Mesenchymal stem cell (in vitro differentiated cells and primary cell): Measurements from ENCODE around the gene SNX22.
A peak's percentile ranks its signal among the peaks of the same experiment; 100 is the strongest.

Source experiments
- DNase-seq: peaks from one replicate; pipeline ENCODE4 v3.0.0-alpha.2; 2013
- H2AFZ ChIP-seq: one replicate; pipeline ENCODE4 v1.6.1; 2013; ENCODE audit warnings: low read depth, mild to moderate bottlenecking, control low read depth, inconsistent platforms, low read length, moderate library complexity
- H2AK5ac ChIP-seq: 2 replicates; pipeline ENCODE4 v1.6.1; 2013; ENCODE audit warnings: low read length, moderate library complexity, mild to moderate bottlenecking, inconsistent platforms; ENCODE audit not compliant: severe bottlenecking
- H2BK120ac ChIP-seq: one replicate; pipeline ENCODE4 v1.6.1; 2013; ENCODE audit warnings: low read depth, mild to moderate bottlenecking, inconsistent platforms, low read length, moderate library complexity
- H2BK12ac ChIP-seq, 2 experiments: one replicate each; pipeline ENCODE4 v1.6.1; 2013; ENCODE audit warnings: inconsistent platforms in 2 of 2, low read length in 2 of 2, mild to moderate bottlenecking in 2 of 2, moderate library complexity in 2 of 2, control low read depth in 1 of 2
- H2BK15ac ChIP-seq: one replicate; pipeline ENCODE4 v1.6.1; 2013; ENCODE audit warnings: mild to moderate bottlenecking, low read depth, inconsistent platforms; ENCODE audit not compliant: poor library complexity, severe bottlenecking
- H2BK5ac ChIP-seq: 2 replicates; pipeline ENCODE4 v1.6.1; 2013; ENCODE audit warnings: low read depth, mild to moderate bottlenecking, low read length, control low read depth, inconsistent platforms; ENCODE audit not compliant: poor library complexity, severe bottlenecking
- H3K14ac ChIP-seq, 2 experiments: one replicate each; pipeline ENCODE4 v1.6.1; 2013; ENCODE audit warnings: inconsistent platforms in 2 of 2, low read length in 2 of 2, control low read depth in 1 of 2, mild to moderate bottlenecking in 1 of 2, moderate library complexity in 1 of 2
- H3K18ac ChIP-seq, 2 experiments: one replicate each; pipeline ENCODE4 v1.6.1; 2013; ENCODE audit warnings: inconsistent platforms in 2 of 2, low read length in 2 of 2, control low read depth in 1 of 2, low read depth in 1 of 2, mild to moderate bottlenecking in 1 of 2
- H3K23ac ChIP-seq, 2 experiments: one replicate each; pipeline ENCODE4 v1.6.1; 2013; ENCODE audit warnings: inconsistent platforms in 2 of 2, low read length in 2 of 2, mild to moderate bottlenecking in 2 of 2, moderate library complexity in 2 of 2, control low read depth in 1 of 2
- H3K27ac ChIP-seq: 2 replicates; pipeline ENCODE4 v1.5.1; 2013; ENCODE audit warnings: mild to moderate bottlenecking, moderate library complexity, low read length, control low read depth, inconsistent platforms; ENCODE audit not compliant: poor library complexity, severe bottlenecking
- H3K27me3 ChIP-seq, 2 experiments: 2 replicates each; pipeline versions ENCODE4 v1.6.1 to v1.7.0; 2013; ENCODE audit warnings: low read length in 2 of 2, mild to moderate bottlenecking in 2 of 2, moderate library complexity in 2 of 2, control low read depth in 1 of 2, inconsistent platforms in 1 of 2; ENCODE audit not compliant: control insufficient read depth in 1 of 2, insufficient read depth in 1 of 2
- H3K36me3 ChIP-seq, 2 experiments: 2 replicates each; pipeline versions ENCODE4 v1.6.1 to v1.7.0; 2013; ENCODE audit warnings: low read length in 2 of 2, control low read depth in 1 of 2, inconsistent platforms in 1 of 2, low read depth in 1 of 2, mild to moderate bottlenecking in 1 of 2; ENCODE audit not compliant: insufficient read depth in 2 of 2, control insufficient read depth in 1 of 2
- H3K4ac ChIP-seq, 2 experiments: one replicate each; pipeline ENCODE4 v1.6.1; 2013; ENCODE audit warnings: inconsistent platforms in 2 of 2, low read length in 2 of 2, mild to moderate bottlenecking in 2 of 2, moderate library complexity in 2 of 2, control low read depth in 1 of 2, low read depth in 1 of 2
- H3K4me1 ChIP-seq: 2 replicates; pipeline ENCODE4 v1.6.1; 2013; ENCODE audit warnings: low read depth, low read length, control low read depth; ENCODE audit not compliant: control insufficient read depth, insufficient read depth
- H3K4me2 ChIP-seq: 2 replicates; pipeline ENCODE4 v1.6.1; 2013; ENCODE audit warnings: low read length, mild to moderate bottlenecking, inconsistent platforms; ENCODE audit not compliant: poor library complexity, severe bottlenecking
- H3K4me3 ChIP-seq, 2 experiments: 2 replicates each; pipeline versions ENCODE4 v1.5.1 to v1.7.0; 2013; ENCODE audit warnings: low read length in 2 of 2, mild to moderate bottlenecking in 2 of 2, control low read depth in 1 of 2, low read depth in 1 of 2; ENCODE audit not compliant: insufficient read depth in 1 of 2
- H3K79me1 ChIP-seq: replicated peaks from 2 replicates; pipeline ENCODE4 v1.6.1; 2013; ENCODE audit warnings: mild to moderate bottlenecking, control low read depth, low read length, inconsistent platforms; ENCODE audit not compliant: poor library complexity, severe bottlenecking
- H3K9ac ChIP-seq: 2 replicates; pipeline ENCODE4 v1.7.0; 2013; ENCODE audit warnings: mild to moderate bottlenecking, low read length, moderate library complexity
- H3K9me3 ChIP-seq: 2 replicates; pipeline ENCODE4 v1.7.0; 2013; ENCODE audit warnings: mild to moderate bottlenecking, low read length; ENCODE audit not compliant: control insufficient read depth
- H4K8ac ChIP-seq: one replicate; pipeline ENCODE4 v1.6.1; 2013; ENCODE audit warnings: inconsistent platforms, mild to moderate bottlenecking, low read length, moderate library complexity
- H4K91ac ChIP-seq: one replicate; pipeline ENCODE4 v1.6.1; 2013; ENCODE audit warnings: mild to moderate bottlenecking, low read length, inconsistent platforms
- WGBS: methylation state at CpG from one replicate; pipeline ENCODE4 v1.1.7; 2013; ENCODE audit warnings: mixed read lengths; 5-methylcytosine and 5-hydroxymethylcytosine counted together

SNX22 gene

GRCh38 chr15:64153480-64154367 lies 2.2 kb downstream of the SNX22 start:
- H3K27ac ChIP-seq = peak overlapping the region; percentile 27
- no peak overlapping the region for H3K4me2 ChIP-seq
- no peak overlapping the region for H3K14ac ChIP-seq
- WGBS = 22% methylated on average over 10 of the region's 12 CpGs
- peaks cover 9 to 16% of the 10 kb centered on the region in 2 experiments for H3K27me3 ChIP-seq
- DNase-seq = peak; percentile 84
- peaks cover 8% of the 10 kb centered on the region for H3K79me1 ChIP-seq
- H3K36me3 ChIP-seq = peaks cover 45 to 48% of the 10 kb centered on the region in 2 experiments
- no peak overlapping the region for H2AK5ac ChIP-seq
- no peak overlapping the region for H2BK15ac ChIP-seq
- H3K23ac ChIP-seq = no peak overlapping the region
- no peak overlapping the region for H4K91ac ChIP-seq
- H3K4me3 ChIP-seq = no peak overlapping the region
- H3K18ac ChIP-seq = no peak overlapping the region
- peaks cover 29% of the 10 kb centered on the region for H3K4me1 ChIP-seq
- no peak overlapping the region for H2AFZ ChIP-seq
- H2BK5ac ChIP-seq = no peak overlapping the region
- peak overlapping the region; percentile 45 for H4K8ac ChIP-seq
- no peak overlapping the region for H2BK12ac ChIP-seq
- no peak overlapping the region for H2BK120ac ChIP-seq
- no peaks in the 10 kb centered on the region for H3K9me3 ChIP-seq
- peak overlapping the region; percentile 36 for H3K9ac ChIP-seq
- H3K4ac ChIP-seq = no peak overlapping the region

DNA sequence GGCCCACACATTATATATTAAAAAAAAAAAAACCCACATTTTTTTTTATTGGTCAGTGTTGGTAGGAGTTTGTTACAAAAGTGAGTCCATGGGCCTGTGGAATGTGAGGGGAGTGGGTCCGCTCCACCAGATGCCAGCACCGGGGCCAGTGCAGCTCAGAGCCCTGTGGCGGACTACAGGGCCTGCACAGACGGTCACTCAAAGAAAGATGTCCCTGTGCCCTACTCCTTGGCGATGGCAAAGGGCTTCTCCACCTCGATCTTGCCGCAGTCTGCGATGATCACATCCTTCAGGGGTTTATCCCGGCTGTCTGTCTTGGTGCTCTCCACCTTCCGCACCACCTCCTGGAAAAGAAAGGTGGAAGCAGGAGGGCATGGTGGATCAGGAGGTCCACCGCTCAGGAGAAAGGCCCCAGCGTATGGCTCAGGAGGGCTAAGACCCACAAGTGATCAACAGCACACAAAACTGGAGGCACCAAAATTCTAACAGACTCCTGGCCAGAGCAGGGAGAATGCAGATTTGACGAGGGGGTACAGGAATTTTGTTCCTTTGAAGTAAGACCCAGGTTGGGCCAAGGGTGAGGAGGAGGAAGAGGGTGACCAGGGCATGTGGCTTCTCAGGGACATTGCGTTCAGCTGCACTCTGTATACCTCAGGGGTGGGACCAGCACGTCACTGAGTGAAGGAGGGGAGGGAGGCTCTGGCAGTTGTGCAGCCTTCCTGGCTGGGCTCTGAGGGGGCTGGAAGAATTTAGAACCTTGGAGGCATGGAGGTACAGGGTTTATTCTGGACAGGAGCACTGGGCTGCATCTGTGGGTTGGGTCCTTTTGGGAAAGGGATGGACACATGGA lies 4.5 kb downstream of the SNX22 start:
- Histone ChIP-seq H3K36me3 (peaks cover 64 to 66% of the 10 kb centered on the region in 2 experiments), H2AK5ac (no peak overlapping the region), H4K91ac (no peak overlapping the region), H3K23ac (no peak overlapping the region), H3K79me1 (peaks cover 13% of the 10 kb centered on the region), H2BK12ac (no peak overlapping the region), H3K4me2 (no peak overlapping the region), H3K4me3 (no peak overlapping the region), H3K9me3 (no peaks in the 10 kb centered on the region), H4K8ac (no peak overlapping the region), H3K4ac (peak overlapping the region in 1 of 2 experiments; percentile 49), H3K9ac (no peak overlapping the region), H3K14ac (no peak overlapping the region), H2BK5ac (no peak overlapping the region), H3K27me3 (peaks cover 9 to 16% of the 10 kb centered on the region in 2 experiments), H2AFZ (no peak overlapping the region), H3K18ac (no peak overlapping the region), H2BK15ac (no peak overlapping the region), H2BK120ac (no peak overlapping the region), H3K4me1 (peaks cover 36% of the 10 kb centered on the region), H3K27ac (no peak overlapping the region)
- WGBS = 93% methylated on average over 15 of the region's 15 CpGs
- no peak for DNase-seq

- no peak overlapping the region for H2BK15ac ChIP-seq
- H2AK5ac ChIP-seq = no peak overlapping the region
These were observed 5.3 kb downstream of the SNX22 start for GRCh38 chr15:64156652-64157331.

More at GRCh38 chr15:64156652-64157331, 5.3 kb downstream of the SNX22 start:
- Histone ChIP-seq H2BK120ac (no peak overlapping the region), H3K36me3 (peaks cover 70 to 71% of the 10 kb centered on the region in 2 experiments), H2BK5ac (no peak overlapping the region), H3K4ac (no peak overlapping the region), H3K9me3 (no peaks in the 10 kb centered on the region), H3K27ac (no peak overlapping the region), H2BK12ac (no peak overlapping the region), H4K91ac (no peak overlapping the region), H3K9ac (no peak overlapping the region), H3K79me1 (peaks cover 13% of the 10 kb centered on the region), H4K8ac (no peak overlapping the region), H3K4me1 (peaks cover 31% of the 10 kb centered on the region), H3K4me2 (no peak overlapping the region), H3K4me3 (no peak overlapping the region), H3K14ac (no peak overlapping the region), H3K23ac (no peak overlapping the region), H3K18ac (no peak overlapping the region), H3K27me3 (peaks cover 9 to 14% of the 10 kb centered on the region in 2 experiments), H2AFZ (no peak overlapping the region)
- WGBS = 95% methylated on average over 16 of the region's 16 CpGs
- no peak for DNase-seq
